HG02943 (cell line): Measurements from ENCODE around the gene CHSY3.

Experiments
- ATAC-seq: cut with Tn5 transposase; IDR thresholded peaks from one replicate; pipeline ENCODE4 v1.9.1; 2021; ENCODE audit warnings: mild to moderate bottlenecking, low read depth, moderate library complexity; ENCODE audit not compliant: unreplicated experiment

CHSY3 gene

GRCh38 chr5:129945028-129945427 is 40.8 kb downstream of the CHSY3 start:
- ATAC-seq = no peak

DNA sequence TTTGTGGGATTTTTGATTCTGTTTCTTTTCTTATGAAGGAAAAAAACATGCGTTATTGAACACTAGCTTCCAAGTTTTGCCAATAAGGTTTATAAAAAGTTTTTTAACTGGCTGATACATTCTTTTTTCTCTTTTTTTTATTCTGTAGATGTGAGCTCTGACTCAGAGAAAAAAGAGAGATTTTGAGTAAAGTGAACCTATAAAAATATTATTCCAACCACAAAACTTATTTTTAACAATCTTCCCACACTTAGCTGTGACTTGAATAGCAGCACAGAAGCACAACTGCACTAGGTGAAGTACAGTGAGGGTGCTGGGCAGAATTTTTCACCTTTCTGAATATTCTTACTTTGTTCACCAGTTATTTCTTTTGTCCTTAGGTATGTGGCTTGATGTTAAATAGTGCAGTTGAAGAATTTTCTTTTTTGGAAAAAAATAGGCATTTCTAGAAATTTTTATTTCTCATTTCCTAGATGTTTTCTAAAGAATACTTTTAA is 41.6 kb downstream of the CHSY3 start:
- ATAC-seq = no peak

DNA sequence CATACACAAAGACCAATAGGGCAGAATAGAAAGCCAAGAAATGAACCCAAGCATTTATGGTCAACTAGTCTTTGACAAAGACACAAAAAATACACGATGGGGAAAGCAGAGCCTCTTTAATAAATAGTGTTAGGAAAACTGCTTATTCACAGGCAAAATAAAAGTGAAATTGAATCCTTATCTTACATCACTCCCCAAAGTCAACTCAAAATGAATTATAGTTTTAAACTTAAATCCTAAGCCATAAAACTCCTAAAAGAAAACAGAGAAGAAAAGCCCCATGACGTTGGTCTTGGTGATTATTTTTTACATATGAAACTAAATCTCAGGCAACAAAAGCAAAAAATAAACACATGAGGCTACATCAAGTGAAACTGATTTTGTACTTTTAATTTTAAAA is 46.8 kb downstream of the CHSY3 start:
- no peak for ATAC-seq

GRCh38 chr5:129958581-129958980 is 54.3 kb downstream of the CHSY3 start:
- ATAC-seq = no peak

DNA sequence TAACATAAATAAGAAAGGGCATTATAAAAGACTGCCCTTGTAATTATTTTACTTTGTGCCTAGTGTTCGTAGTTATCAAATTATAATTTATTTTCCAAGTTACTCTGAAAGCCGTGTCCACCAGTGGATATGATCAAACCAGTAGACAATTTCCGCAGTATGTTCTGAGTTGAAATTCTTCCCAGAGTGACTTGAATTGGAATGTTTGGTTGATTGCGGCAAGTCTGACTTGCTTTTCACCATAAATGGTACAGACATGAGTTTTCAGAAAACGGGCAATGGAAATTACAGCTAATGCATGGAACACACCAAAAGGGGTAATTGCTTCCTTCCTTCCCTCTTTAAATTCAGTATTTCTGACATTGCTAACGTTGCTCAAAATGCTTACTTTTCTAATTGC is 56.6 kb downstream of the CHSY3 start:
- no peak for ATAC-seq

- ATAC-seq = no peak
Observed at GRCh38 chr5:129962506-129962905, 58.2 kb downstream of the CHSY3 start.

- ATAC-seq = no peak
Observed at GRCh38 chr5:129963359-129963758, 59.1 kb downstream of the CHSY3 start.

- no peak for ATAC-seq
Observed at GRCh38 chr5:129966071-129966470, 61.8 kb downstream of the CHSY3 start.

- no peak for ATAC-seq
Observed at GRCh38 chr5:129971714-129972113, 67.4 kb downstream of the CHSY3 start.

DNA sequence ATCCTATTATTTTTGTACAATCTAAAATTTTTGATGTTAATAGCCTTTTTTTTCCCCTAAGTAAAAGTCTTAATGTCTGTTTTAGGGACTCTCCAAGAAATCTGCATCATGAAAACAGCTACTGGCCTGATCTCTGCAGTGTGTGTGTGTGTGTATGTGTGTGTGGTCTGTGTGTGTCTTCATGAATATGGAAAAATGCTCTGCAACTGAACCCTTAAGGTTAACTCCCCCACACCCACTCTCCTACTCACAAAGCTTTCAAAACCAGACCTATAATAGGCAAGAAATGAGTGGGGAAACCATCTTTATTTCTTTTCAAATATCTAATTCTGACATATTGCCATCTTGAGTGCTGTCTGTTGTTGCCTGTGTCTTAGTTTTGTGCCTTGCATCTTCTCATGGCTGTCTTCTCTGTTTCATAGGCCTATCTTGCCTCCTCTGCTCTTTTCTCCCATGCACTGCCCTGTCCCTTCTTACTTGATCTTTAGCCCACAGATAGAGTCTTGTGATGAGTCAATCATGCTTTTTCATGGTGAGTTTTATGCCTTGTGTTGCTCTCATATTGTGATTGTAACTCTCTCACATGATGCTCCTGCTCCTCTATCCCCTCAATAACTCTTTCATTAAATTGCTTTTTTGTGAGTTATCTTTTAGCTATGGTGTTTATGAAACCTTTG is 68.3 kb downstream of the CHSY3 start:
- no peak for ATAC-seq

DNA sequence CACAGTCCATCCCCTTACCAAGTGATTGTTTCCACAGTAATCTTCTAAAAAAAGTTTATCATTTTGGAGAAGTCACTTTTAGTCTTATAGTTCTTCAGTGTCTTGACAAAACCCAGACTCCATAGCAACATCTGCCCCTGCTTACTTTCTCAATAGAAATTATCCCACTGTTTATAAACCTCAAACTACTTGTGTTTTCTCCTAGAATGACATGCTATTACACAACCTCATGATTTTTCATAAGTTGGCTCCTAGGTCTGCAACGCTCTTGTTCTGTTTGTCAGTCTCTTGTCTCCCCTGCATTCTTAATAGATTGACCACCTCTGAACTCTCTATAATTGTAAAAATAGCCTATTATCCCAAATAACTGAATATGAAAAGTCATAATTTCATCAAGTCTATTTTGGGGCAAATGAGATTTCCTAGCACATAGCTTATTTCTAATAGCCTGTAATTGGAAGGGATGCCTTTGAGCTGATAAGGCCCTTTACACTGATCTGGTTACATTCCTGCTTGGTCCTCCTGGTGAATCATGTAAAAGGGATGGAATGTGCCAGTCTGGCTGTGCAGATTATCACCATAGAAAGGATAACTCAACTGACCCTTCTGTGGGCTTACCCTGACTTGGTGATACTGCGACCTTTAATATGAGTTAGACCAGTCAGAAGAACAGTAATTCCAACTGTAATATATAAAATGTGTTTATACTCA is 69.6 kb downstream of the CHSY3 start:
- ATAC-seq = no peak

GRCh38 chr5:129977810-129978209 is 73.5 kb downstream of the CHSY3 start:
- peak; percentile 83 for ATAC-seq

- no peak for ATAC-seq
Observed at GRCh38 chr5:129978270-129978669, 74.0 kb downstream of the CHSY3 start.

- no peak for ATAC-seq
Observed at GRCh38 chr5:129988453-129988852, 84.2 kb downstream of the CHSY3 start.

GRCh38 chr5:129991780-129992179 is 87.5 kb downstream of the CHSY3 start:
- no peak for ATAC-seq

DNA sequence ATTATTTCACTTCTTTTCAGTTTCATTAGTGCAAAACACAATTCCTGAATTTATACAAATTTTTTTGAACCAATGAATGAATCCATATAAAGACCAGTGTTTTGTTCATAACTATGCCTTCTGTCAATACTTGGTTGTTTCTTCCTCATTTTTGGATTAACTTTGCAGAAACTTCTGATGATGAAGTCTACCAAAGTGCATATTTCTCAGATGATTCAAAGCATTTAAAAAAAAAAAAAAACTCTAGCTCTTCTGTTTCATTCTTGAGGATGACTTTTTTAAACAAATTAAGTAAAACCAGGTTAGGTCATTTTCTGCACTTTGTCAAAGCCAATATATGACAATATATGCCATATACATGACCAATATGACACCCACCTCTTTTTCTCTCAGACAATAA is 92.6 kb downstream of the CHSY3 start:
- ATAC-seq = no peak

DNA sequence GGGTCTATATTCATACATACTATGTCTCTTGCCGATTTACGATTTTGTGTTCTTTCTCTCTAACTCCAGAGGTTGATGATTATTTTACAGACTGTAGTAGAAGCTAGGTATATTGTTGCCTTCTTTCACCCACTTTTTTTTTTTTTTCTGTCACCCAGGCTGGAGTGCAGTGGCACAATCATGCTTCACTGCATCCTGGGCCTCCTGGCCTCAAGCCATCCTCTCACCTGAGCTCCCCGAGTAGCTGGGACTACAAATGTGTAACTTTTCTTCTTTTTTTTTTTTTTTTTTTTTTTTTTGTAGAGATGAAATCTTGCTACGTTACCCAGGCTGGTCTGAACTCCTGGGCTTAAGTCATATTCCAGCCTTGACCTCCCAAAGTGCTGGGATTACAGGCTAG is 96.2 kb downstream of the CHSY3 start:
- no peak for ATAC-seq

DNA sequence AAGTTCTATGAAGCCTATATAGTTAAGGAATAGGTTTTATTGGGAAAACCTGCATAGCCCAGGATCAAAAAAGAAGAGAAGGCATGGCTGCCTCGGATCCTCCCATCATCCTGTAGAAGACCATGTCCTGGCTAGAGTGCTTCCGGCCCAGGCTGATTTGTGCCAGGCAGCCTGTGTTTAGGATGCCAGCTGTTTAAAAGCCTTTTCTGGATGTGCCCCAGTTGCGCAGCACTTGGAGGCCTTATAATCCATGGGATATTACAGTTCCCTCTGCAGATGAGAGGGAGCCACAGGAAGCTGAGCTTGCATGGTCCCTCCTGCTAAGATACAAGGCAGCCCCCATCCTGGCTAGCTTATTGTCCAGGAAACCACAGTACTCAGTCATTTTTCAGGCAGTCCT is 97.9 kb downstream of the CHSY3 start:
- ATAC-seq = no peak

GRCh38 chr5:130002876-130003275 is 98.6 kb downstream of the CHSY3 start:
- no peak for ATAC-seq

DNA sequence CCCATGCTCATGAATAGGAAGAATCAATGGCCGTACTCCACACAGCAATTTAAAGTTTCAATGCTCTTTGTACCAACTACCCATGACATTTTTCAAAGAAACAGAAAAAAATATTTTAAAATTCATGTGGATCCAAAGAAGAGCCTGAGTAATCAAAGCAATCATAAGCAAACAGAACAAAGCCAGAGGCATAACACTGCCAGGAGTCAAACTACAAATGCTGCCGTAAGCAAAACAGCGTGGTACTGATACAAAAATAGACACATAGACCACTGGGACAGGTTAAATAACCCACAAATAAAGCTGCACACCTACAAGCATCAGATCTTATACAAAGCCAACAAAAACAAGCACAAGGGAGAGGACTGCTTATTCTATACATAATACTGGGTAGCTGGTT is 107.7 kb downstream of the CHSY3 start:
- ATAC-seq = no peak

DNA sequence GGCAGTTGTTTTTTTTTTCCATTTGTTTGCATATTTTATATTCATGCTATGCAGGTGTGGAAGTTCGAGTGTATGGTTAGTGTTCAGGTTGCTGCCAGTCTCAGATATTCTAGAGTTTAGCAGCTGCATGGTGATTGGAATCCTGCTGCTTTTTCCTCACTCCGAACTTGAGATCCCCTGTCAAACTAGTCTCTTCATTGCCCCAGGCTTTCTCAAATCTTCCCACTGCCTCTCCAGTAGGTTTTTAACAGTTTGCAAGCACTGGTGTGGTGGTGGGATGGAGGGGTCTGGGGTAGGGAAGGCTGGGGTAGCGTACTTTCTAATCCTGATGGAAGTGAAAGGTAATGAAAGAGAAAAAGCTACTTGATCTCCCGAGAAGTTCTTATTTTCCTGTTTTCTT is 112.9 kb downstream of the CHSY3 start:
- ATAC-seq = no peak

DNA sequence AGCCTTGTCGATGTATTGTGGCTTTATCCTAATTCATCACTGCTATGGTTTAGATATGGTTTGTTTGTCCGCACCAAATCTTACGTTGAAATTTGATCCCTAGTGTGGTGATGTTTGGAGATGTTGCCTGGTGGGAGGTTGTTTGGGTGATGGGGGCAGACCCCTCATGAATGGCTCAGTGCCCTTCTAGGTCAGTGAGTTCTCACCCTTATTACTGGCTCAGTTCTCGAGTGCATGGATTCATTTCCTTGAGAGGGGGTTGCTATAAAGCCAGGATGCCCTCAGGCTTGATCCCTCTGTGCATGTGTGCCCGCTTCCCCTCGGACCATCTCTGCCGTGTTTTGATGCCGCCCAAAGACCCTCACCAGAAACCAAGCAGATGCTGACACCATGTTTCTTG is 114.4 kb downstream of the CHSY3 start:
- ATAC-seq = no peak
